Thymus (tissue), 11 donors: ENCODE results near the gene PCDHB13. TPM values are rescaled to one million over a fixed set of nuclear protein-coding genes. Genes with fewer than 3 reads are reported as not detected.
A peak's percentile ranks its signal among the peaks of the same experiment; 100 is the strongest.
"Not testable (repeated sequence)": the region's sequence is repeated elsewhere in the genome, so short reads cannot be mapped to it uniquely, and the experiment has no call there.

ENCODE experiments used
- DNase-seq, 9 donors: peaks; one replicate each; pipeline ENCODE4 v3.0.0-alpha.2; 2013; ENCODE audit warnings: low spot score in 9 of 9, low read depth in 6 of 9, missing footprints in 1 of 9
- H3K27ac ChIP-seq, 2 donors: one replicate each; pipeline ENCODE4 v1.5.1; 2013; ENCODE audit warnings: control low read depth in 1 of 2, low read depth in 1 of 2, low read length in 1 of 2, mild to moderate bottlenecking in 1 of 2, moderate library complexity in 1 of 2
- H3K27me3 ChIP-seq, 2 donors: one replicate each; pipeline ENCODE4 v1.5.1; 2013; ENCODE audit warnings: low read length in 1 of 2; ENCODE audit not compliant: control insufficient read depth in 2 of 2, insufficient read depth in 1 of 2
- H3K36me3 ChIP-seq, 2 donors: one replicate each; pipeline ENCODE4 v1.5.1; 2013; ENCODE audit warnings: low read length in 1 of 2, mild to moderate bottlenecking in 1 of 2, moderate library complexity in 1 of 2; ENCODE audit not compliant: control insufficient read depth in 2 of 2, insufficient read depth in 2 of 2
- H3K4me1 ChIP-seq, 2 donors: one replicate each; pipeline ENCODE4 v1.5.1; 2013; ENCODE audit warnings: low read length in 2 of 2; ENCODE audit not compliant: control insufficient read depth in 2 of 2, insufficient read depth in 2 of 2
- H3K4me3 ChIP-seq, 2 donors: one replicate each; pipeline ENCODE4 v1.5.1; 2013; ENCODE audit warnings: low read length in 2 of 2, control low read depth in 1 of 2, mild to moderate bottlenecking in 1 of 2
- H3K9me3 ChIP-seq, 2 donors: one replicate each; pipeline ENCODE4 v1.5.1; 2013; ENCODE audit warnings: low read length in 1 of 2, mild to moderate bottlenecking in 1 of 2; ENCODE audit not compliant: control insufficient read depth in 2 of 2, insufficient read depth in 1 of 2
- WGBS: extraction: QIAGEN DNeasy Blood & Tissue Kit; methylation state at CpG from one replicate; pipeline ENCODE4 v1.1.7; 2013; 5-methylcytosine and 5-hydroxymethylcytosine counted together
- polyA plus RNA-seq: library from polyadenylated mRNA; stranded (reverse); fragments of 200-250 nt; gene quantifications from one replicate; pipeline ENCODE4 v1.2.3, GENCODE V29; 2013
- total RNA-seq: library from RNA; stranded (reverse); fragments of 120-200 nt; gene quantifications from one replicate; pipeline ENCODE4 v1.2.4, GENCODE V29; 2013
- donor health status: healthy.

PCDHB13 gene
- total and polyA plus RNA-seq, 2 donors: 0.14 to 0.27 TPM

DNA sequence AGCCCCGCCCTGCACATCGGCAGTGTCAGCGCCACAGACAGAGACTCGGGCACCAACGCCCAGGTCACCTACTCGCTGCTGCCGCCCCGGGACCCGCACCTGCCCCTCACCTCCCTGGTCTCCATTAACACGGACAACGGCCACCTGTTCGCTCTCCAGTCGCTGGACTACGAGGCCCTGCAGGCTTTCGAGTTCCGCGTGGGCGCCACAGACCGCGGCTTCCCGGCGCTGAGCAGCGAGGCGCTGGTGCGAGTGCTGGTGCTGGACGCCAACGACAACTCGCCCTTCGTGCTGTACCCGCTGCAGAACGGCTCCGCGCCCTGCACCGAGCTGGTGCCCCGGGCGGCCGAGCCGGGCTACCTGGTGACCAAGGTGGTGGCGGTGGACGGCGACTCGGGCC lies 33.3 kb downstream of the PCDHB13 start:
- H3K36me3 ChIP-seq, DNase-seq, H3K27me3 ChIP-seq, H3K4me1 ChIP-seq, H3K27ac ChIP-seq, H3K4me3 ChIP-seq: not testable (repeated sequence)
- peaks cover 4 to 27% of the 10 kb centered on the region in 2 donors for H3K9me3 ChIP-seq
- WGBS: 59% methylated on average over 31 of the region's 42 CpGs

DNA sequence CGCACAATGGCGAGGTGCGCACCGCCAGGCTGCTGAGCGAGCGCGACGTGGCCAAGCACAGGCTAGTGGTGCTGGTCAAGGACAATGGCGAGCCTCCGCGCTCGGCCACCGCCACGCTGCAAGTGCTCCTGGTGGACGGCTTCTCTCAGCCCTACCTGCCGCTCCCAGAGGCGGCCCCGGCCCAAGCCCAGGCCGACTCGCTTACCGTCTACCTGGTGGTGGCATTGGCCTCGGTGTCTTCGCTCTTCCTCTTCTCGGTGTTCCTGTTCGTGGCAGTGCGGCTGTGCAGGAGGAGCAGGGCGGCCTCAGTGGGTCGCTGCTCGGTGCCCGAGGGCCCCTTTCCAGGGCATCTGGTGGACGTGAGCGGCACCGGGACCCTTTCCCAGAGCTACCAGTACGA lies 33.7 kb downstream of the PCDHB13 start:
- not testable (repeated sequence) for H3K4me1 ChIP-seq, H3K4me3 ChIP-seq, H3K27ac ChIP-seq, H3K27me3 ChIP-seq, H3K36me3 ChIP-seq, DNase-seq
- WGBS: 64% methylated on average over 34 of the region's 34 CpGs
- H3K9me3 ChIP-seq: peaks cover 4 to 25% of the 10 kb centered on the region in 2 donors

DNA sequence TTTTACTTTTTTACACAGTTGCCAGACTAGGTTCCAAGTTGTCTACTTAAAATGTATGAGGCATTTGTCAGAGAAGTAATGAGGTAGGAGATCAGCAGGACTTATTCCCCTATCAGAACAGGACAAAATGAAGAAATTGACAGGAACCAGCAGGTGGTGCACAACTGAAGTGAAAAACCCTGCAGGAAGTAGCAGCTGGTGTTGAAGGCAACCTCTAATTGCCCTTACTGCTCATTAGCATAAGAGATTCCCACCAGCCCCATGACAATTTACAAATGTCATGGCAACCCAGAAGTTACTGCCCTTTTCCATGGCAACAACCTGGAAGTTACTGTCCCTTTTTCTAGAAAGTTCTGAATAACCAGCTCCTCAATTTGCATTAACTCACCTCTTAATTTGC lies 36.9 kb downstream of the PCDHB13 start:
- DNase-seq: no peak
- H3K27ac ChIP-seq: no peak overlapping the region
- no peak overlapping the region for H3K4me3 ChIP-seq
- no peaks in the 10 kb centered on the region for H3K36me3 ChIP-seq
- peaks cover 4 to 19% of the 10 kb centered on the region in 2 donors for H3K9me3 ChIP-seq
- H3K4me1 ChIP-seq: no peaks in the 10 kb centered on the region
- peaks cover 0 to 7% of the 10 kb centered on the region in 2 donors for H3K27me3 ChIP-seq

DNA sequence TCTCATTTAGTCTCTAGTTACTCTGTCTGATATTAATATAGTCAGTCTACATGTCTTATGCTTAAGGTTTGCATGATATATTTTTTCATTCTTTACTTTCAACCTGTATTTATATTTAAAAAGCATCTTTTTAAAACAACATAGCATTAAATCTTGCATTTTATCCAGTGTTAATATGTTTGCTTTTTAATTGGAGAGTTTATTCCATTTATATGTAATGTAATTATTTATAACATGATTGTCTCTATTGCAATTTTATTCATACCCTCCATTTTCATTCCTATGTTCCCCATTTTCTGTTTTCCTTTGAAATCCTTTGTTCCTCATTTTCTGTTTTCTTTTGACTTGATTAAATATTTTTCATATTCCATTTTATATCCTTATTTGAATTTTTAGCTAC lies 44.7 kb downstream of the PCDHB13 start:
- Histone ChIP-seq H3K4me3 (no peak overlapping the region), H3K9me3 (peaks cover 1 to 22% of the 10 kb centered on the region in 2 donors), H3K36me3 (no peaks in the 10 kb centered on the region), H3K27ac (no peak overlapping the region), H3K27me3 (no peaks in the 10 kb centered on the region), H3K4me1 (no peaks in the 10 kb centered on the region)
- DNase-seq: no peak

DNA sequence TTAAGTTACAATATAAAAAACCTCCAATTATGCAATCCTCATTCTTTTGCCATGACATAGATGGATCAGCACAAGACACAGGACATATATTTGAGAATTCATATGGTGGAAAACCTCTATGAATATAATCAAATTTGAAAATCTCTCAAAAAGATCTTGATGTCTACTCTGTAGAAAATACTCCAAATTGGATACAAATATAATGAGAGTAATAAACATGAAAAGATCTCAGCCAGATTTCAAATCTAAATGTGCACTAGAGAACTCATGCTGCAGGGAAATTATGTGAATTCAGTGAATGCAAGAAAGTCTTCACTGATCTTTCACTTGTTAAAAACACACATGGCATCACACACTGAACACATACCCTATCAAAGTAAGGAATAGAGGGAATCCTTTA lies 45.2 kb downstream of the PCDHB13 start:
- Histone ChIP-seq H3K9me3 (peaks cover 1 to 25% of the 10 kb centered on the region in 2 donors), H3K36me3 (no peaks in the 10 kb centered on the region), H3K27me3 (no peaks in the 10 kb centered on the region), H3K4me1 (no peaks in the 10 kb centered on the region), H3K4me3 (no peak overlapping the region), H3K27ac (no peak overlapping the region)
- DNase-seq: no peak

DNA sequence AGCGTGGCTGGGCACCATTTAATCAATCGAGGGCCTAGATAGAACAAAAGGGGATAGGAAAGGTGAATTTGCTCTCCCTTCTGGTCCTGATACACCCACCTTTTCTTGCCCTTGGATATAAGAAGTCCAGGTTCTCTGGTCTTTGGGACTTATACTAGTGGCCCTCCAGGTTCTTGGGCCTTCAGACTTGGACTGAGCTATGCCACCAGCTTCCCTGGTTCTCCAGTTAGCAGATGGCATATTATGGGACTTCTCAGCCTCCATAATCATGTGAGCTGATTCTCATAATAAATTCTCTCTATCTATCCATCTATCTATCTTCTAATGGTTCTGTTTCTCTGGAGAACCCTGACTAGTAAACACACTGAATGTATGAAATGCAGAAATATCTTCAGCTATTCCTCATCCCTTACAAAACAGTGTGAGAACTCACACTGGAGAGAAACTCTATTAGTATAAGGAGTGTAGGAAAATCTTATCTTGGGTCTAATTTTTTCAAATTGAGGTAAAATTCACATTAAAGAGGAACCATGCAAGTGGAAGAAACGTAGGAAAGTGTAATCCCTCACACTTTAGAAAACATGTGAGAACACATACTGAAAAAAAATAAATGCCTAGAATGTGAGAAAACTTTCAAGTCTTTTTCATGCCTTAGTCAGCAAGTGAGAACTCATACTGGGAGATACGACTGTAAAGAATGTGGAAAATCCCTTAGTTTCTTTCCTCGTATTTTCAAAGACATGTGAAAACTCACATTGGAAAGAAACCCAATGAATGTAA lies 46.9 kb downstream of the PCDHB13 start:
- H3K36me3 ChIP-seq: no peaks in the 10 kb centered on the region
- DNase-seq: peak in 1 of 9 donors; percentile 1
- no peak overlapping the region for H3K27ac ChIP-seq
- no peaks in the 10 kb centered on the region for H3K4me1 ChIP-seq
- H3K9me3 ChIP-seq: peaks cover 1 to 30% of the 10 kb centered on the region in 2 donors
- H3K27me3 ChIP-seq: no peaks in the 10 kb centered on the region
- H3K4me3 ChIP-seq: no peak overlapping the region
- 74% methylated on average over 5 of the region's 5 CpGs for WGBS

DNA sequence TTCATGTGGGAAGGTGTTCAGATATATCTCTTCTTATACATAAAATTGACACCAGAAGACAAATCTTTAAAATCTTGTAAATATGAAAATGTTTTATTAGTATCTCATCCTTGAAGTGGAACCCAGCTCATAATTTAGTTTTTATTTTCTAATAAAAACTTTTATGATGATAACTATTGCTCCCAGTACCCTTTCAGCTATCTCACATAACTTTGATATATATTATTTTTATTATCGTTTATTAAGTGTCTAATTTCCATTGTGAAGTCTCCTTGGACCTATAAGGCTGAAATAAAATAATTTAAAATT lies 47.5 kb downstream of the PCDHB13 start:
- H3K27ac ChIP-seq: no peak overlapping the region
- no peaks in the 10 kb centered on the region for H3K4me1 ChIP-seq
- no peak overlapping the region for H3K4me3 ChIP-seq
- WGBS: 38% methylated on average over 1 of the region's 1 CpG
- no peak for DNase-seq
- peaks cover 1 to 30% of the 10 kb centered on the region in 2 donors for H3K9me3 ChIP-seq
- H3K27me3 ChIP-seq: no peaks in the 10 kb centered on the region
- no peaks in the 10 kb centered on the region for H3K36me3 ChIP-seq

Other genes with a start within 250 kb of the PCDHB13 start
Only the 30 nearest of the 37 such genes appear.
- gene PCDHB1, start 162.5 kb upstream of the PCDHB13 start, total RNA-seq: 0.05 TPM
- 0.02 TPM for gene PCDHB1, start 162.5 kb upstream of the PCDHB13 start, polyA plus RNA-seq
- 0.24 TPM for gene PCDHB2, start 119.3 kb upstream of the PCDHB13 start, total RNA-seq
- 0.39 TPM for gene PCDHB2, start 119.3 kb upstream of the PCDHB13 start, polyA plus RNA-seq
- 0.09 TPM for gene PCDHB3, start 113.4 kb upstream of the PCDHB13 start, total RNA-seq
- gene PCDHB3, start 113.4 kb upstream of the PCDHB13 start, polyA plus RNA-seq: 0.11 TPM
- 0.09 TPM for gene PCDHB4, start 92.1 kb upstream of the PCDHB13 start, total RNA-seq
- gene PCDHB4, start 92.1 kb upstream of the PCDHB13 start, polyA plus RNA-seq: 0.34 TPM
- 0.38 TPM for gene PCDHB5, start 78.7 kb upstream of the PCDHB13 start, total RNA-seq
- 1.0 TPM for gene PCDHB5, start 78.7 kb upstream of the PCDHB13 start, polyA plus RNA-seq
- gene PCDHB6, start 63.9 kb upstream of the PCDHB13 start, total RNA-seq: 0.09 TPM
- 0.23 TPM for gene PCDHB6, start 63.9 kb upstream of the PCDHB13 start, polyA plus RNA-seq
- gene PCDHB7, start 41.3 kb upstream of the PCDHB13 start, total RNA-seq: 0.14 TPM
- gene PCDHB7, start 41.3 kb upstream of the PCDHB13 start, polyA plus RNA-seq: 0.11 TPM
- 0.05 TPM for gene PCDHB8, start 36.1 kb upstream of the PCDHB13 start, total RNA-seq
- gene PCDHB8, start 36.1 kb upstream of the PCDHB13 start, polyA plus RNA-seq: 0.05 TPM
- gene PCDHB16, start 31.5 kb upstream of the PCDHB13 start, total RNA-seq: 0.14 TPM
- 0.27 TPM for gene PCDHB16, start 31.5 kb upstream of the PCDHB13 start, polyA plus RNA-seq
- gene PCDHB9, start 26.8 kb upstream of the PCDHB13 start, total RNA-seq: 0.19 TPM
- gene PCDHB9, start 26.8 kb upstream of the PCDHB13 start, polyA plus RNA-seq: 0.16 TPM
- gene PCDHB10, start 21.6 kb upstream of the PCDHB13 start, total RNA-seq: 0.19 TPM
- gene PCDHB10, start 21.6 kb upstream of the PCDHB13 start, polyA plus RNA-seq: 0.23 TPM
- gene PCDHB11, start 14.3 kb upstream of the PCDHB13 start, total RNA-seq: 0.24 TPM
- gene PCDHB11, start 14.3 kb upstream of the PCDHB13 start, polyA plus RNA-seq: 0.37 TPM
- 0.19 TPM for gene PCDHB12, start 5.2 kb upstream of the PCDHB13 start, total RNA-seq
- gene PCDHB12, start 5.2 kb upstream of the PCDHB13 start, polyA plus RNA-seq: 0.18 TPM
- 0.38 TPM for gene PCDHB14, start 9.4 kb downstream of the PCDHB13 start, total RNA-seq
- 0.87 TPM for gene PCDHB14, start 9.4 kb downstream of the PCDHB13 start, polyA plus RNA-seq
- gene PCDHB15, start 31.5 kb downstream of the PCDHB13 start, total RNA-seq: 0.33 TPM
- gene PCDHB15, start 31.5 kb downstream of the PCDHB13 start, polyA plus RNA-seq: 0.66 TPM
- gene SLC25A2, start 90.1 kb downstream of the PCDHB13 start, total RNA-seq: 0.09 TPM
- 0.16 TPM for gene SLC25A2, start 90.1 kb downstream of the PCDHB13 start, polyA plus RNA-seq
- gene TAF7, start 106.9 kb downstream of the PCDHB13 start, total RNA-seq: 138 TPM
- gene TAF7, start 106.9 kb downstream of the PCDHB13 start, polyA plus RNA-seq: 174 TPM
- gene PCDHGA1, start 116.6 kb downstream of the PCDHB13 start, total RNA-seq: 0.09 TPM
- gene PCDHGA1, start 116.6 kb downstream of the PCDHB13 start, polyA plus RNA-seq: 0.16 TPM
- 0.19 TPM for gene PCDHGA2, start 124.8 kb downstream of the PCDHB13 start, total RNA-seq
- 0.46 TPM for gene PCDHGA2, start 124.8 kb downstream of the PCDHB13 start, polyA plus RNA-seq
- 0.19 TPM for gene PCDHGA3, start 129.9 kb downstream of the PCDHB13 start, total RNA-seq
- gene PCDHGA3, start 129.9 kb downstream of the PCDHB13 start, polyA plus RNA-seq: 0.11 TPM
- gene PCDHGB1, start 136.2 kb downstream of the PCDHB13 start, total RNA-seq: 0.14 TPM
- 0.11 TPM for gene PCDHGB1, start 136.2 kb downstream of the PCDHB13 start, polyA plus RNA-seq
- 0.19 TPM for gene PCDHGA4, start 141.1 kb downstream of the PCDHB13 start, total RNA-seq
- 0.11 TPM for gene PCDHGA4, start 141.1 kb downstream of the PCDHB13 start, polyA plus RNA-seq
- gene PCDHGB2, start 146.1 kb downstream of the PCDHB13 start, total RNA-seq: 0.28 TPM
- 0.21 TPM for gene PCDHGB2, start 146.1 kb downstream of the PCDHB13 start, polyA plus RNA-seq
- 0.19 TPM for gene PCDHGA5, start 150.2 kb downstream of the PCDHB13 start, total RNA-seq
- 0.18 TPM for gene PCDHGA5, start 150.2 kb downstream of the PCDHB13 start, polyA plus RNA-seq
- 0.33 TPM for gene PCDHGB3, start 156.3 kb downstream of the PCDHB13 start, total RNA-seq
- 0.14 TPM for gene PCDHGB3, start 156.3 kb downstream of the PCDHB13 start, polyA plus RNA-seq
- 0.47 TPM for gene PCDHGA6, start 160.0 kb downstream of the PCDHB13 start, total RNA-seq
- 1.2 TPM for gene PCDHGA6, start 160.0 kb downstream of the PCDHB13 start, polyA plus RNA-seq
- gene PCDHGA7, start 168.8 kb downstream of the PCDHB13 start, total RNA-seq: 0.28 TPM
- gene PCDHGA7, start 168.8 kb downstream of the PCDHB13 start, polyA plus RNA-seq: 0.46 TPM
- 1.0 TPM for gene PCDHGB4, start 173.8 kb downstream of the PCDHB13 start, total RNA-seq
- gene PCDHGB4, start 173.8 kb downstream of the PCDHB13 start, polyA plus RNA-seq: 1.6 TPM
- gene PCDHGA8, start 178.7 kb downstream of the PCDHB13 start, total RNA-seq: 0.19 TPM
- 0.18 TPM for gene PCDHGA8, start 178.7 kb downstream of the PCDHB13 start, polyA plus RNA-seq
- gene PCDHGB5, start 184.0 kb downstream of the PCDHB13 start, total RNA-seq: 1.6 TPM
- gene PCDHGB5, start 184.0 kb downstream of the PCDHB13 start, polyA plus RNA-seq: 1.1 TPM